ENCODE results near the gene CREB3L1.
"Not testable (repeated sequence)": the region's sequence is repeated elsewhere in the genome, so short reads cannot be mapped to it uniquely, and the experiment has no call there.

CREB3L1 gene

GRCh38 chr11:46253258-46254132 is 24.0 kb upstream of the CREB3L1 start:
- no peak overlapping the region for H3K4me3 ChIP-seq (ENCODE audit: low read length)
- TF ChIP-seq CTCF (conservative IDR thresholded peaks at IDR 0.05; ENCODE audit: low read length) = no peak
- no peak for DNase-seq (ENCODE audit: low read depth)

GRCh38 chr11:46254133-46254491 is 23.4 kb upstream of the CREB3L1 start:
- DNase-seq (ENCODE audit: low read depth) = no peak
- no peak overlapping the region for H3K4me3 ChIP-seq (ENCODE audit: low read length)
- no peak for TF ChIP-seq CTCF (conservative IDR thresholded peaks at IDR 0.05; ENCODE audit: low read length)

GRCh38 chr11:46256540-46257001 is 20.9 kb upstream of the CREB3L1 start:
- no peak for DNase-seq (ENCODE audit: low read depth)
- no peak for TF ChIP-seq CTCF (conservative IDR thresholded peaks at IDR 0.05; ENCODE audit: low read length)
- no peak overlapping the region for H3K4me3 ChIP-seq (ENCODE audit: low read length)

- not testable (repeated sequence) for DNase-seq (ENCODE audit: low read depth)
These were observed 18.1 kb upstream of the CREB3L1 start for GRCh38 chr11:46259347-46259746.

GRCh38 chr11:46259971-46260560 is 17.4 kb upstream of the CREB3L1 start:
- no peak for TF ChIP-seq CTCF (conservative IDR thresholded peaks at IDR 0.05; ENCODE audit: low read length)
- no peak overlapping the region for H3K4me3 ChIP-seq (ENCODE audit: low read length)
- DNase-seq (ENCODE audit: low read depth) = no peak

More at GRCh38 chr11:46259347-46259746, 18.1 kb upstream of the CREB3L1 start:
- H3K4me3 ChIP-seq (ENCODE audit: low read length) = not testable (repeated sequence)

GRCh38 chr11:46263120-46263519 is 14.3 kb upstream of the CREB3L1 start:
- no peak for DNase-seq (ENCODE audit: low read depth)
- no peak for TF ChIP-seq CTCF (conservative IDR thresholded peaks at IDR 0.05; ENCODE audit: low read length)
- no peak overlapping the region for H3K4me3 ChIP-seq (ENCODE audit: low read length)

- no peak overlapping the region for H3K4me3 ChIP-seq (ENCODE audit: low read length)
- TF ChIP-seq CTCF (conservative IDR thresholded peaks at IDR 0.05; ENCODE audit: low read length) = no peak
- no peak for DNase-seq (ENCODE audit: low read depth)
These were observed 13.4 kb upstream of the CREB3L1 start for GRCh38 chr11:46264030-46264429.
